NB4 (cell line): ENCODE results near the gene KLK14.
A peak's percentile ranks its signal among the peaks of the same experiment; 100 is the strongest.

Experiments
- DNase-seq: peaks from one replicate; pipeline ENCODE4 v3.0.0; 2010; ENCODE audit warnings: low read depth
- H3K4me3 ChIP-seq: one replicate; pipeline ENCODE4 v1.5.1; 2011; ENCODE audit warnings: mild to moderate bottlenecking, low read depth, low read length, moderate library complexity
- MYC ChIP-seq: IDR thresholded peaks from 2 replicates; pipeline ENCODE4 v1.6.1; 2011; ENCODE audit warnings: low read depth, low read length
- POLR2A ChIP-seq: IDR thresholded peaks from 2 replicates; pipeline ENCODE4 v1.6.1; 2011; ENCODE audit warnings: mild to moderate bottlenecking; ENCODE audit not compliant: insufficient read length; ENCODE audit errors: extremely low read depth
- TF ChIP-seq, protein P1 (sequence below): IDR thresholded peaks from one replicate; pipeline ENCODE4 v1.5.1; 2012; ENCODE audit warnings: low read depth, low read length
- TF ChIP-seq, protein P2 (sequence below): IDR thresholded peaks from 2 replicates; pipeline ENCODE4 v1.6.1; 2011; ENCODE audit warnings: low read depth, low read length

KLK14 gene

DNA sequence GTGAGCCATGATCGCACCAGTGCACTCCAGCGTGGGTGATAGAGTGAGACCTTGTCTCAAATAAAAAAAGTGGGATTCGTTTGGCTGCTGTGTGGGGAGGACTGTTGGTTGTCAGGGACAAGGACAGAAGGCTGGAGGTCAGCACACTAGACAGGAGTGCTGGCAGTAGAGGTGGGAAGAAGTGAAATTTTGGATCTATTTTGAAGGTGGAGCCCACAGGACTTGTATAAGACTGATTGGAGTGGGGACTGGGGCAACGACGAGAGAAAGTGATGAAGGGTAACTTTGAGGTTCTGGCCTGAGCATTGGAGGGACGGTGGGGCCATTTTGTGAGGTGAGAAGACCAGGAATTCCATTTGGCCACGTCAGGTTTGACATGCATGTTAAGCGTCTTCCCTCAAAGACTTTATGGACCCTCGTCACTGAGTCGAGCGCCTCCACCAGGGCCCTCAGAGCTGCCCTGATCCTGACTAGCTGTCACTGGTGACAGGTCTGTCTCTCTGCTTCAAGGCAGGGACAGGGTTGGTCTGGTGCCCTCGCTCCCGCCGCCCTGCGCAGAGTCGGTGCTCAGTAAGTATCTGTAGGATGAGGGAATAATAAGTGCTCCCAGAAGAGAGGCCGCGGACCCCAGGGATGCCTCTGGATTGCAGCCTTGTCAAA is 24.8 kb upstream of the KLK14 start:
- TF ChIP-seq, protein P1, sequence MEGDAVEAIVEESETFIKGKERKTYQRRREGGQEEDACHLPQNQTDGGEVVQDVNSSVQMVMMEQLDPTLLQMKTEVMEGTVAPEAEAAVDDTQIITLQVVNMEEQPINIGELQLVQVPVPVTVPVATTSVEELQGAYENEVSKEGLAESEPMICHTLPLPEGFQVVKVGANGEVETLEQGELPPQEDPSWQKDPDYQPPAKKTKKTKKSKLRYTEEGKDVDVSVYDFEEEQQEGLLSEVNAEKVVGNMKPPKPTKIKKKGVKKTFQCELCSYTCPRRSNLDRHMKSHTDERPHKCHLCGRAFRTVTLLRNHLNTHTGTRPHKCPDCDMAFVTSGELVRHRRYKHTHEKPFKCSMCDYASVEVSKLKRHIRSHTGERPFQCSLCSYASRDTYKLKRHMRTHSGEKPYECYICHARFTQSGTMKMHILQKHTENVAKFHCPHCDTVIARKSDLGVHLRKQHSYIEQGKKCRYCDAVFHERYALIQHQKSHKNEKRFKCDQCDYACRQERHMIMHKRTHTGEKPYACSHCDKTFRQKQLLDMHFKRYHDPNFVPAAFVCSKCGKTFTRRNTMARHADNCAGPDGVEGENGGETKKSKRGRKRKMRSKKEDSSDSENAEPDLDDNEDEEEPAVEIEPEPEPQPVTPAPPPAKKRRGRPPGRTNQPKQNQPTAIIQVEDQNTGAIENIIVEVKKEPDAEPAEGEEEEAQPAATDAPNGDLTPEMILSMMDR: no peak
- TF ChIP-seq MYC (no peak), POLR2A (no peak)
- TF ChIP-seq, protein P2, sequence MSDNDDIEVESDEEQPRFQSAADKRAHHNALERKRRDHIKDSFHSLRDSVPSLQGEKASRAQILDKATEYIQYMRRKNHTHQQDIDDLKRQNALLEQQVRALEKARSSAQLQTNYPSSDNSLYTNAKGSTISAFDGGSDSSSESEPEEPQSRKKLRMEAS: no peak
- peak overlapping the region; percentile 89 for H3K4me3 ChIP-seq
- DNase-seq: no peak

DNA sequence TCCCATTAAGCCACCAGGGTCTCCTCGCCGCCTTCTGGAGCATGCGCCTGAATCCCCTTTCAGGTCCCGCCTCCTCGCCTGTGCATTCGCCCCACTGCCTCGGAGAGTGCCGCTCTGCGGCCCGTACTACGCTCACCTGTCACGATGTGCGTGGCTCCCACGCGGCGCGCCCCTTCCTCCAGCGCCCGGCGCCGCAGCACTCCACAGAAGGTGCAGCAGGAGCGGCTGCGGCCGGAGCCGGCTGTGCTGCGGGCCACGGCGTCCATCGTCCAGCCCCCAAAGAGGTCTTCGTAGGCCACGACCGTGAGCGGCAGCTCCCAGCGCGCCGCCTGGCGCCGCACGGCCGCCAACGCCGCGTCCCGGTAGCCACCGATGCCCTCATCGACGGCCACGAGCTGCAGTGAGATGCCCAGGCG is 21.2 kb upstream of the KLK14 start:
- TF ChIP-seq, protein P2: no peak
- no peak for TF ChIP-seq POLR2A
- TF ChIP-seq MYC: no peak
- no peak overlapping the region for H3K4me3 ChIP-seq
- DNase-seq: no peak

DNA sequence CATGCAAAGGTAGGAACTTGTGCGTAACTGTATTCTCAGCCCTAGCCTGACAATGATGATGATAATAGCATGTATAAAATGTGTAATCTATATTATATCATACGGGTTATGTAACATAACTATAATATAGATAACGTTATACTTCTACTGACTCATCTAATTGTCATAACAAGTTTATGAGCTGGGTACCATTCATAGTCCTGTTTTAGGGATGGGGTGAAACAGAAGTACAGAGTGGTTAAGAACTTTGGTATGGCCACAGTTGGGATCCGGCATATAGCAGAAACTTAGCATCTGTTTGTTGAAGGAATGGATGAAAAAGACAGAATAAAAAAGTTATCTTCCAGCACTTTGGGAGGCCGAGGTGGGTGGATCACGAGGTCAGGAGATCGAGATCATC is 20.3 kb upstream of the KLK14 start:
- DNase-seq: no peak

DNA sequence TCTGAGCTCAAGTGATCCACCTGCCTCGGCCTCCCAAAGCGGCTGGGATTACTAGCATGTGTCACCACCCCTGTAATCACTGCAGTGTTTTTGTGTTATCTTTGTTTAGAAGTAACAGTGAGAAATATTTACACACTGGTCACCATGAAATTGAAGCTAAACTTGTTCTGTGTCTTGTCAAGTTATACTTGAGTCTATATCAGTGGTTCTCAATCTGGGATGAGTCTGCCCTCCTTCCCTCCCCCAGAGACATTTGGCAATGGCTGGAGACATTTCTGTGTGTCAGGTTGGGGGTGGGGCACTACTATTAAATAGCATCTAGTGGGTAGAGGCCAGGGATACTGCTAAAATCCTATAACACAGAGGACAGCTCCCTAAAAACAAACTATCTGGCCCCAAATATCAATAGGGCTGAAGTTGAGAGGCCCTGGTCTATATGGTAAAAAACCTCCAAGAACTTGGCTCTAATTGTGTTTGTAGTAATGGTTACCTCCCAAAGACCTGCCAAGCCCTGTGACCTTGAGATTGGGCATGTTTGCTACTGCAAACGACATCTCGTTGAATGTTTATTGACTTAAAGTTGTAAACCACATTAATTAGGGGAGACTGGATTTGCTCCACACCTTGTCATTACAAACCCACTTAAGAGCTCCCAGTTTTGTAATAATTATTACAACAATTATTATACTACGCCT is 18.6 kb upstream of the KLK14 start:
- TF ChIP-seq, protein P1: no peak
- TF ChIP-seq MYC (no peak), POLR2A (no peak)
- TF ChIP-seq, protein P2: no peak
- H3K4me3 ChIP-seq: no peak overlapping the region
- DNase-seq: no peak

More for the DNA sequence above, 20.3 kb upstream of the KLK14 start:
- no peak overlapping the region for H3K4me3 ChIP-seq
- TF ChIP-seq MYC: no peak
- TF ChIP-seq, protein P2: no peak
- TF ChIP-seq POLR2A: no peak

DNA sequence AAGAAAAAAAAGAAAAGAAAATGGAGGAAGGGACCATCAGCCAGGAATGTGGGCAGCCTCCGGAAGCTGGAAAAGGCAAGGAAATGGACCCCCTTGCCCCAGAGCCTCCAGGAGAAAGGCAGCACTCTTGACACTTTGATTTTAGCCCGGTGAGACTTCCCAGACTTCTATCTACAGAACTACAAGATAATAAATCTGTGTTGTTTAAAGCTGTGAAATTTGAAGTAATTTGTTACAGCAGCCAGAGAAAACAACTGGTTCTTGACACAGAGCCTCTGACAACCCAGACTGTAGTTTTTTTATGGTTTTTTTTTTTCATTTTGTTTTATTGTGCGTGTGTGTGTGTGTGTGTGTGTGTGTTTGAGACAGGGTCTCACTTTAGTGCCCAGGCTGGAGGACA is 17.9 kb upstream of the KLK14 start:
- TF ChIP-seq POLR2A (no peak), MYC (no peak)
- TF ChIP-seq, protein P2: no peak
- TF ChIP-seq, protein P1: no peak
- no peak overlapping the region for H3K4me3 ChIP-seq
- DNase-seq: no peak

DNA sequence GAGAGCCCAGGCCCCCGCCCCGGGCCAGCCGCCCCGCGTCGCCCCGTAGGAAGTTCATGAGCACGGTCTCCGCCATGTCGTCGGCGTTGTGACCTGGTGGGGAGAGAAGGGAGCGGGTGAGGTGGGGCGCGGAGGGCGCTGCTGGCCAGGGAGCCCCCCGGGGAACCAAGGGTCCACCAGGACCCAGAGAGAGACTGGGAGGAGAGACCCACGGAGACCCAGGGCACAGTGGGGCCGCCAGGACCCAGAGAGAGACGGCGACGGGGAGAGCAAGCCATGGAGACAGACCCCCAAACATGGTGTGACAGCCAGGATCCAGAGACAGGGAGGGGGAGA is 16.3 kb upstream of the KLK14 start:
- H3K4me3 ChIP-seq: no peak overlapping the region
- TF ChIP-seq MYC (no peak), POLR2A (no peak)
- TF ChIP-seq, protein P1: no peak
- TF ChIP-seq, protein P2: no peak

More for the DNA sequence above, 16.3 kb upstream of the KLK14 start:
- DNase-seq: no peak
